Measurements from ENCODE around the gene ELP5. TPM values are rescaled to one million over a fixed set of nuclear protein-coding genes. Genes with fewer than 3 reads are reported as not detected.
A peak's percentile ranks its signal among the peaks of the same experiment; 100 is the strongest.

The ELP5 gene
- total RNA-seq, 2 donors from 2014 or later = 34.4 to 77.9 TPM

DNA sequence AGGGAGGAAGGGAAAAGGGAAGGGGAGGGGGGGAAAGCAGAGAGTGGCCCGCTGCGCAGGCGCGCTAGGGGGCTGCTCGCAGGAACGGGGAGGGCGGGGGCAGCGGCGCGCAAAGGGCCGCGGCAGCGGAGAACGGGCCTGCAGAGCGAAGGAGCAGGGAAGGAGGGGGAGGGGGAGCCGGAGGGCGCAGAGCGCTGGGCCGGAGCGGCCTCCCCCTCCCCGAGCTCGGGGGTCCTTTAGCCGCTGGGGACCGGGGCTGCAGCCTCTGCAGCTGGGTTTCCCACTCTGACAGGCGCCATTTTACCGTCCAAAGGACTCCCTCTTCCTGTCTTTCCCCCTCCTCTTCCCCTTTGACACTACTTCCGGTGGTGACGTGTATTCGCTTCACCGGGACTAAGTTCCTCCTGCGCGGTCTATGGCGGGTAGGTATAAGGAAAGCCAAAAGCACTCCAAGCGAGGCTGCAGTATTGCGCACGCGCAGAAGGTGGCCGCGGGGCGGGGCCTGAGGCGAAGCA, 297 bp upstream of the ELP5 start, which contains the start of gene CTDNEP1:
CTDNEP1 (minus strand) TSS at position 74 of the 515 bp plus-strand sequence. CDS start 438 bp downstream, outside the sequence.
- peaks cover 18% of the 10 kb centered on the region for H3K4me1 ChIP-seq
- intact Hi-C loops (cut with DNase I) = no loop called here

GRCh38 chr17:7253082-7253481, 1.1 kb downstream of the ELP5 start:
- peak overlapping the region in 1 of 2 donors; percentile 95 for H3K9ac ChIP-seq (ENCODE audit: low read depth in 2 of 2, low read length in 2 of 2)
- no peaks in the 10 kb centered on the region for H3K9me3 ChIP-seq
- H3K27ac ChIP-seq = peak overlapping the region; percentile 99
- DNase-seq = no peak
- intact Hi-C loops (cut with DNase I) = no loop called here
- no peaks in the 10 kb centered on the region for H3K27me3 ChIP-seq
- peaks cover 18% of the 10 kb centered on the region for H3K4me1 ChIP-seq
- TF ChIP-seq CTCF (IDR thresholded peaks at IDR 0.05) = no peak
- H3K36me3 ChIP-seq = peaks cover 4% of the 10 kb centered on the region
- H3K4me3 ChIP-seq = peak overlapping the region; percentile 98

More for the DNA sequence above, 297 bp upstream of the ELP5 start, which contains the start of gene CTDNEP1:
- Histone ChIP-seq H3K9me3 (no peaks in the 10 kb centered on the region), H3K4me3 (peak within 1 kb of the TSS; percentile 98), H3K27ac (peak within 1 kb of the TSS; percentile 99), H3K9ac (ENCODE audit: low read depth in 2 of 2, low read length in 2 of 2) (peak within 1 kb of the TSS; percentile 95 to 98), H3K27me3 (no peaks in the 10 kb centered on the region), H3K36me3 (peaks cover 4% of the 10 kb centered on the region)
- DNase-seq = peak; percentile 100
- no peak for TF ChIP-seq CTCF (IDR thresholded peaks at IDR 0.05)

DNA sequence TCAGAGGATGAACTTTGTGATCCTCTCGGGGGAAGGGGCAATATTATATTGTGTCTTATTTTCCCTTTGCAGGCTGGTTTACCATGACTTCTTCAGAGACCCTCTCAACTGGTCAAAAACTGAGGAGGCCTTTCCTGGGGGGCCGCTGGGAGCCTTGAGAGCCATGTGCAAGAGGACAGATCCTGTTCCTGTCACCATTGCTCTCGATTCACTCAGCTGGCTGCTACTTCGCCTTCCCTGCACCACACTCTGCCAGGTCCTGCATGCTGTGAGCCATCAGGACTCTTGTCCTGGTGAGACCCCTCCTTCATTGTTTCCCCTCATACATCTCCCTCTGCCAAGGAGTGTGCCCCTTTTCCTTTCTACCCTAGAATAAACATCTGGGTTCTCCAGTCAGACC, 2.5 kb downstream of the ELP5 start:
- H3K9me3 ChIP-seq = no peaks in the 10 kb centered on the region
- peaks cover 15% of the 10 kb centered on the region for H3K4me1 ChIP-seq
- H3K27ac ChIP-seq = peak overlapping the region; percentile 9
- no peaks in the 10 kb centered on the region for H3K27me3 ChIP-seq
- peak overlapping the region in 1 of 2 donors; percentile 48 for H3K9ac ChIP-seq (ENCODE audit: low read depth in 2 of 2, low read length in 2 of 2)
- no peak for DNase-seq
- intact Hi-C loops (cut with DNase I) = no loop called here
- H3K4me3 ChIP-seq = no peak overlapping the region
- peaks cover 4% of the 10 kb centered on the region for H3K36me3 ChIP-seq
- TF ChIP-seq CTCF (IDR thresholded peaks at IDR 0.05) = no peak

DNA sequence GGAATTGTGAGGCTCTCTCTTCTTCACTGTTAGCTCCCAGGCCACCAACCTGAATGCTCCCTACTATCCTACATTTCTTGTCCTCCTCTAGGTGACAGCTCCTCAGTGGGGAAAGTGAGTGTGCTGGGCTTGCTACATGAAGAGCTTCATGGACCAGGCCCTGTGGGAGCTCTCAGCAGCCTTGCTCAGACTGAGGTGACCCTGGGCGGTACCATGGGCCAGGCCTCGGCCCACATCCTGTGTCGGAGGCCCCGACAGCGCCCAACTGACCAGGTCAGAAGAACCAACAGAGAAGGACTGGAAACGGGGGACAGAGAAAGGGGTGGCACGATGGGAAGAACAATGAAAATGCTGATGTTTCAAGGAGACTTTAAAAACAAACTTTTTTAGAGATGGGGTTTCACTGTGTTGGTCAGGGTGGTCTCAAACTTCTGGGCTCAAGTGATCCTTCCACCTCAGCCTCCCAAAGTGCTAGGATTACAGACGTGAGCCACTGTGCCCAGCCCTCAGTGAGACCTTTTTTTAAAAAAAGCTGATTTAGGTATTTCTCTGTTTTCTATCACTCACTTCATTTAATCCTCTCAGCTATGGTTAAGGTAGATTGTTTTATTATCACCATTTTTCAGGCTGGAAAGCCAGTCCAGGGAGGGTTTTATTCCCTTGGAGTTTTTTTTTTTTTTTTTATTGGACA, 4.9 kb downstream of the ELP5 start:
- peaks cover 4% of the 10 kb centered on the region for H3K36me3 ChIP-seq
- no peak for TF ChIP-seq CTCF (IDR thresholded peaks at IDR 0.05)
- intact Hi-C loops (cut with DNase I) = no loop called here
- H3K9ac ChIP-seq (ENCODE audit: low read depth in 2 of 2, low read length in 2 of 2) = peak overlapping the region in 1 of 2 donors; percentile 35
- H3K4me3 ChIP-seq = no peak overlapping the region
- no peaks in the 10 kb centered on the region for H3K27me3 ChIP-seq
- H3K4me1 ChIP-seq = peaks cover 5% of the 10 kb centered on the region
- peak overlapping the region; percentile 93 for H3K27ac ChIP-seq
- H3K9me3 ChIP-seq = no peaks in the 10 kb centered on the region
- DNase-seq = no peak

GRCh38 chr17:7258731-7259554, 6.9 kb downstream of the ELP5 start:
- no peaks in the 10 kb centered on the region for H3K4me1 ChIP-seq

More at GRCh38 chr17:7258731-7259554, 6.9 kb downstream of the ELP5 start:
- Histone ChIP-seq H3K9ac (ENCODE audit: low read depth in 2 of 2, low read length in 2 of 2) (peak overlapping the region; percentile 13 to 96), H3K4me3 (no peak overlapping the region), H3K36me3 (peaks cover 4% of the 10 kb centered on the region), H3K27me3 (no peaks in the 10 kb centered on the region), H3K27ac (peak overlapping the region; percentile 93), H3K9me3 (no peaks in the 10 kb centered on the region)
- TF ChIP-seq CTCF (IDR thresholded peaks at IDR 0.05) = no peak
- intact Hi-C loops (cut with DNase I) = no loop called here
- DNase-seq = peak; percentile 86
